ENCODE measurements around the gene C3orf52.

Gene C3orf52

GRCh38 chr3:112143689-112144088 is 57.5 kb downstream of the C3orf52 start:
- Histone ChIP-seq H3K4me1 (ENCODE audit: insufficient read depth, low read length, poor library complexity, severe bottlenecking) (no peaks in the 10 kb centered on the region), H3K4me2 (ENCODE audit: low read depth, low read length, poor library complexity, severe bottlenecking) (no peak overlapping the region), H3K79me2 (ENCODE audit: insufficient read depth, low read length) (no peaks in the 10 kb centered on the region), H3K36me3 (ENCODE audit: insufficient read depth, low read length) (no peaks in the 10 kb centered on the region), H3K4me3 (ENCODE audit: low read length, poor library complexity, severe bottlenecking) (no peak overlapping the region), H3K27me3 (ENCODE audit: insufficient read depth, low read length, poor library complexity, severe bottlenecking) (peaks cover 5% of the 10 kb centered on the region), H3K9me3 (ENCODE audit: insufficient read depth, low read depth, low read length) (peaks cover 9% of the 10 kb centered on the region; the same call in 1 of the 2 replicates), H3K9ac (ENCODE audit: low read depth, low read length, poor library complexity, severe bottlenecking) (no peak overlapping the region), H3K9me2 (replicated peaks; ENCODE audit: low read depth, low read length) (no peaks in the 10 kb centered on the region), H3F3A (ENCODE audit: low read depth) (no peaks in the 10 kb centered on the region), H2AFZ (ENCODE audit: low read length) (no peak overlapping the region), H4K20me1 (ENCODE audit: insufficient read depth, low read length, poor library complexity, severe bottlenecking) (no peaks in the 10 kb centered on the region)
- TF ChIP-seq EZH2phosphoT487 (IDR thresholded peaks at IDR 0.05; ENCODE audit: borderline replicate concordance) (no peak), CTCF (conservative IDR thresholded peaks at IDR 0.05; ENCODE audit: low read length) (no peak)

- no peak for TF ChIP-seq CTCF (conservative IDR thresholded peaks at IDR 0.05; ENCODE audit: low read length)
- no peak for TF ChIP-seq EZH2phosphoT487 (IDR thresholded peaks at IDR 0.05; ENCODE audit: borderline replicate concordance)
Observed at GRCh38 chr3:112149136-112149535, 62.9 kb downstream of the C3orf52 start.

GRCh38 chr3:112167758-112168157 is 81.6 kb downstream of the C3orf52 start:
- Histone ChIP-seq H3K79me2 (ENCODE audit: insufficient read depth, low read length) (no peaks in the 10 kb centered on the region), H3K27me3 (ENCODE audit: insufficient read depth, low read length, poor library complexity, severe bottlenecking) (no peaks in the 10 kb centered on the region), H3K36me3 (ENCODE audit: insufficient read depth, low read length) (no peaks in the 10 kb centered on the region), H3F3A (ENCODE audit: low read depth) (no peaks in the 10 kb centered on the region), H2AFZ (ENCODE audit: low read length) (no peak overlapping the region), H3K4me1 (ENCODE audit: insufficient read depth, low read length, poor library complexity, severe bottlenecking) (no peaks in the 10 kb centered on the region), H4K20me1 (ENCODE audit: insufficient read depth, low read length, poor library complexity, severe bottlenecking) (no peaks in the 10 kb centered on the region), H3K4me2 (ENCODE audit: low read depth, low read length, poor library complexity, severe bottlenecking) (no peak overlapping the region), H3K9ac (ENCODE audit: low read depth, low read length, poor library complexity, severe bottlenecking) (no peak overlapping the region), H3K9me3 (ENCODE audit: insufficient read depth, low read depth, low read length) (no peaks in the 10 kb centered on the region), H3K9me2 (replicated peaks; ENCODE audit: low read depth, low read length) (no peaks in the 10 kb centered on the region), H3K4me3 (ENCODE audit: low read length, poor library complexity, severe bottlenecking) (no peak overlapping the region)
- TF ChIP-seq CTCF (conservative IDR thresholded peaks at IDR 0.05; ENCODE audit: low read length) (no peak), EZH2phosphoT487 (IDR thresholded peaks at IDR 0.05; ENCODE audit: borderline replicate concordance) (no peak)

More at GRCh38 chr3:112149136-112149535, 62.9 kb downstream of the C3orf52 start:
- H3K4me1 ChIP-seq (ENCODE audit: insufficient read depth, low read length, poor library complexity, severe bottlenecking) = no peaks in the 10 kb centered on the region
- H3K79me2 ChIP-seq (ENCODE audit: insufficient read depth, low read length) = no peaks in the 10 kb centered on the region
- no peaks in the 10 kb centered on the region for H4K20me1 ChIP-seq (ENCODE audit: insufficient read depth, low read length, poor library complexity, severe bottlenecking)
- H3F3A ChIP-seq (ENCODE audit: low read depth) = no peaks in the 10 kb centered on the region
- H3K27me3 ChIP-seq (ENCODE audit: insufficient read depth, low read length, poor library complexity, severe bottlenecking) = peaks cover 5% of the 10 kb centered on the region
- no peak overlapping the region for H3K4me2 ChIP-seq (ENCODE audit: low read depth, low read length, poor library complexity, severe bottlenecking)
- no peaks in the 10 kb centered on the region for H3K9me2 ChIP-seq (replicated peaks; ENCODE audit: low read depth, low read length)
- H2AFZ ChIP-seq (ENCODE audit: low read length) = no peak overlapping the region
- H3K36me3 ChIP-seq (ENCODE audit: insufficient read depth, low read length) = no peaks in the 10 kb centered on the region
- no peak overlapping the region for H3K9ac ChIP-seq (ENCODE audit: low read depth, low read length, poor library complexity, severe bottlenecking)
- no peak overlapping the region for H3K4me3 ChIP-seq (ENCODE audit: low read length, poor library complexity, severe bottlenecking)
- H3K9me3 ChIP-seq (ENCODE audit: insufficient read depth, low read depth, low read length) = peaks cover 13% of the 10 kb centered on the region; the same call in 1 of the 2 replicates
